OCI-LY7 (cell line): ENCODE data around the gene GBE1.

Experiments
- EZH2phosphoT487 ChIP-seq: fragments of 200-600 bp; sonication (generic); IDR thresholded peaks from 2 replicates; pipeline ENCODE4 v1.6.1; 2018; ENCODE audit warnings: low read depth, borderline replicate concordance, mild to moderate bottlenecking, mixed run types, antibody characterized with exemption, low read length, moderate library complexity, mixed read lengths
- TF ChIP-seq, protein P1 (sequence below): fragments of 200-600 bp; sonication (generic); conservative IDR thresholded peaks from 2 replicates; pipeline ENCODE4 v1.5.1; 2014; ENCODE audit warnings: mild to moderate bottlenecking, antibody characterized with exemption, low read length, moderate library complexity, mixed read lengths

DNA sequence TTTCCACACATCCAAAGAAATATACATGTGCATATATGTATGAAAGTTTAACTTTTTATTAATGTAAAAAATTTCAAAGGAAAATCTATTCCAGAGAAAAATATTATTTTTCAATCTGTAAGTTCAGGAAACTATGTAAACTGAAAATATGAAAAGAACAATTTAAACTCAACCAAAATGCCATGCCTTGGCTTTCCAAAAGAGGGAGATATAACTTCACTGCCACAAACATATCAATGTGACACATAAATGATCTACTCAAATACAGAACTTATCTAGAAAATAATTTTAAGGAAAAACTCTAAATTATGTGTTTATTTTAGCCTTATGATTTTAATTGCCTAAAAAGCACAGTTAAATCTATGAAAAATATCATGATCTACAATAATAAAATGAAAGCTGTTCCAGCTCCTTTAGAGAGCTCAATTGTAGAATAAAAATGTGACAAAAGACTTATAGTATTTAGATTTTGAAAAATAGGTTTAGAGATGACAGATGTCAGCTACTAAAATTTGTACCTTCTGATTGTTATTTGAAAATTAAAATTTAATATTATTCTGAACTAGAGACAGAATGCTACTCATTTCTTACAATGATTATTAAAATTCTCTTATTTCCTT is 94.8 kb downstream of the GBE1 start:
- TF ChIP-seq, protein P1, sequence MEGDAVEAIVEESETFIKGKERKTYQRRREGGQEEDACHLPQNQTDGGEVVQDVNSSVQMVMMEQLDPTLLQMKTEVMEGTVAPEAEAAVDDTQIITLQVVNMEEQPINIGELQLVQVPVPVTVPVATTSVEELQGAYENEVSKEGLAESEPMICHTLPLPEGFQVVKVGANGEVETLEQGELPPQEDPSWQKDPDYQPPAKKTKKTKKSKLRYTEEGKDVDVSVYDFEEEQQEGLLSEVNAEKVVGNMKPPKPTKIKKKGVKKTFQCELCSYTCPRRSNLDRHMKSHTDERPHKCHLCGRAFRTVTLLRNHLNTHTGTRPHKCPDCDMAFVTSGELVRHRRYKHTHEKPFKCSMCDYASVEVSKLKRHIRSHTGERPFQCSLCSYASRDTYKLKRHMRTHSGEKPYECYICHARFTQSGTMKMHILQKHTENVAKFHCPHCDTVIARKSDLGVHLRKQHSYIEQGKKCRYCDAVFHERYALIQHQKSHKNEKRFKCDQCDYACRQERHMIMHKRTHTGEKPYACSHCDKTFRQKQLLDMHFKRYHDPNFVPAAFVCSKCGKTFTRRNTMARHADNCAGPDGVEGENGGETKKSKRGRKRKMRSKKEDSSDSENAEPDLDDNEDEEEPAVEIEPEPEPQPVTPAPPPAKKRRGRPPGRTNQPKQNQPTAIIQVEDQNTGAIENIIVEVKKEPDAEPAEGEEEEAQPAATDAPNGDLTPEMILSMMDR: peak; percentile 79
- no peak for TF ChIP-seq EZH2phosphoT487
